HG03095 (cell line): ENCODE results near the gene MPP3.

Source experiments
- ATAC-seq: cut with Tn5 transposase; IDR thresholded peaks from one replicate; pipeline ENCODE4 v1.9.1; 2021; ENCODE audit warnings: moderate library complexity; ENCODE audit not compliant: unreplicated experiment

Gene MPP3

DNA sequence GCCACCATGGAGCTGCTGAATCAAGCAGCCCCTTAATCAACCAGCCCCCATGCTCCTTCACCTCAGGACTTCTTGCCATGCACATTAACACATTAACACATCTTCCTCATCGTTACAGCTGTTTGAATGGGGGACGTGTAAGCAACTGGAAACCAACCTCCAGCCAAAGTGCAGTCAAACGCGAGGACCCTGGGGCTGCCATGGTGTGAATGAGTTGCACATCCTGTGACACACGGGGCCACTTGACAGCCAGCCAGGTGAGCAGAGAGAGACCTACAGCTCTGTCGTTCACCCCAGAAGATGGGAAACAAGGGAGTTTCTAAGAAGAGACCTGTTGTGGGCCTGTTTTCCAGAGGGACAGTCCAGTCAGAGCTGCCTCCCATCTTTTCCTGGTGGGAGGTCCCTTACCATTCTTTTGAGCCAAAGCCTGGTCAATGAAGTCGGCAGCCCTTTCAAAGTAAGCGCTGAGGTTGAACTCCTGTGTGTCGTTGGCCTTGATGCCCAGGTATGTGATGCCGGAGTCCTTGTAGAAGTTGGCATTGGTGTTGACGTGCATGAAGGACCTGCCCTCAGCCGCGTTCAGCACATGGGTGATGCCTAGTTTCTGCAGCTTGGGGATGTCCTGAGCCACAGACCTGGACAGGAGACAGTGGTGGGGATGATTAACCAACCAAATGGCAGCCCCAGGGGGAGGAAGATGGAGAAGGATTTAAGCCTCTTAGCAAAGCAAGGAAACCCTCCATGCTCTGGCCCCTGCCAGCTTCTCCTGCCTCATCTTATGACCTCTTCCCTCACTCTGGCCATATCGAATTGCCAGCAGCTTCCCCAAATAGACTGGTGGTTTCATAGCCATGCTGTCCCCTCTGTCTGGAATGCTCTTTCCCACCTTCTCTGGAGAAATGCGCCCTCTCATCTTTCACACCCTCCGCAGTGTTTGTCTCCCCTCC is 58.4 kb downstream of the MPP3 start:
- no peak for ATAC-seq

- ATAC-seq: no peak
These were observed 59.9 kb downstream of the MPP3 start for GRCh38 chr17:43772877-43773648.

DNA sequence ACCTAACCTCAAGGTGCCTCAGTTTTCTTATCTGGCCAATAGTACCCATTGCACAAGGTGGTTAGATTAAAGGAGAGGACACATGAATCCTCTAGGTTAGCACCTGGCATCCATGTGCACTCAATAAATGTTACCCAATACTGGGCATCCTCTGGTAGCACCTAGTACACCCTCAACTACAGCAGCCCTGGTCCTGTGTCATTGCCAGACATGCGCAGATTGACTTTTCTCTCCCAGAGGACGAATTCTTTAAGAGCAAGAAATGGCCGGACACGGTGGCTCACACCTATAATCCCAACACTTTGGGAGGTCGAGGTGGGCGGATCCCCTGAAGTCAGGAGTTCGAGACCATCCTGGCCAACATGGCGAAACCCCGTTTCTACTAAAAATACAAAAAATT is 61.5 kb downstream of the MPP3 start:
- no peak for ATAC-seq

- no peak for ATAC-seq
These were observed 62.0 kb downstream of the MPP3 start for GRCh38 chr17:43770957-43771356.

DNA sequence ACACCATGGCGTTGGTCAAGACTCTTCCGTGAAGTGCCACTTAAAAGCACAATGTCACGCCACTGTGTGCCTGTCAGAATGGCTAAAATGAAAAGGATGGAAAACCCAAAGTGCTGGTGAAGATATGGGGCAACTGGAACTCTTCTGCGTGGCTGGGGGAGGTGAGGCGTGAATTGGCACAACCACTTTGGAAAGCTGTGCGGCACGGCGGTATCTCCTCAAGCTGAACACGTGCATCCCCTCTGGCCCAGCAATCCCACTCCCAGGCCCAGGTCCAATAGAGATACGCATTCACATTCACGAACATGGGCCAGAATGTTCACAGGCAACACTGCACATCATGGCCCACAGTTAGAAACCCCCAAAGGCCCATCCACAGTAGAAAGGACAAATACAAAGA is 63.1 kb downstream of the MPP3 start:
- ATAC-seq: no peak

DNA sequence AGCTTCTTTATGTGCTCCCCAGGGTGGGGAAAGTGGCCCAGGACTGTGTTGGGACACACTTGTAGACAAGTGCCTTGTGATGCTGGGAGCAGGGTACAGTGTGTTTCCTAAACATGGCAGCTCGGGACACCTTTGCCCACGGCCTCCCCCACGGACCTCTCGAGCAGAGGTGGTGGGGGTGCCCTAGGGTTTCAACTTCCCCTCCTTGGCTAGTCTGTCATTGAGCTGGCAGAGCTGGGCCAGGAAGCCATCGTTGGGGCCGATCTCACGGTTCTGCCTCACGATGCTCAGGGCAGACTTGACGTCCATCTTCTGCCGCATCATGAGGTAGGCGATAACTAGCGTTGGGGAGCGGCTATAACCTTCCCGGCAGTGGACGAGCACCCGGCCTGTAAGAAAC is 63.5 kb downstream of the MPP3 start:
- no peak for ATAC-seq

GRCh38 chr17:43768943-43769342 is 64.0 kb downstream of the MPP3 start:
- no peak for ATAC-seq

DNA sequence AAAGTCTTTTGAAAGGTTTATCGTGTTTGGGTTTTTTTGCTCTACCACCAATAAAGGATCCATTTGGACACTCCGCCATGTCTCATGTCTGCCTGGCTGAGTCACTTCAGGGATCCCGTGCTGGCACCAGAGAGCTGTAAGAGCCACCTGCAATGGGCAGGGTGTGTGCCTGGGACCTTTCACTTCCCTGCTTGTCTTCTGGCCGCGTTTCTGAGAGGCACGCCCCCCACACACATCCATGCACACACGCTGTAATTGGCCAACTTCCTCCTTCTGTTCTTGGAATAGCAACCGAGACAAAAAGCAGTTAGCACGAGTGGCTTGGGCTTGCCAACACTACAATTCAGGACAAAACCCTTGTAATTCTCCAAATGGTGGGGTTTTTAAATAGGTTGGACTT is 64.6 kb downstream of the MPP3 start:
- ATAC-seq: no peak

DNA sequence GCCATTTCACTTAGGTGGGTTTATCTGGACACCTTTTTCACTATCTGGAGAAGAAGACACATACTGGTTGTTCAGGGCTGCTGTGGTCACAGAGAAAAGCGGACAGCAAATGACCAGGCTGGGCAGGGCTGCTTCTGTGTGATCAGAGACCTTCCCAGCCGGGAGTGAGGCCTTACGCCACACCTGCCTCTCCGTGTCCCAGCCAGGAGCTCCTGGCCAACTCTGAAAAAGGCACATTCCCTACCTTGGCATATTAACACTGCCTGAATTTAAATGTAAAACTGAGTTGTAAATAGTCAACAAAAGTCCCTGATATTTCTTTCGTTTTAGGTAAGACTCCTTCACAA is 65.3 kb downstream of the MPP3 start:
- no peak for ATAC-seq

GRCh38 chr17:43767053-43767712 is 65.8 kb downstream of the MPP3 start:
- no peak for ATAC-seq

- no peak for ATAC-seq
These were observed 66.4 kb downstream of the MPP3 start for GRCh38 chr17:43766413-43767052.

DNA sequence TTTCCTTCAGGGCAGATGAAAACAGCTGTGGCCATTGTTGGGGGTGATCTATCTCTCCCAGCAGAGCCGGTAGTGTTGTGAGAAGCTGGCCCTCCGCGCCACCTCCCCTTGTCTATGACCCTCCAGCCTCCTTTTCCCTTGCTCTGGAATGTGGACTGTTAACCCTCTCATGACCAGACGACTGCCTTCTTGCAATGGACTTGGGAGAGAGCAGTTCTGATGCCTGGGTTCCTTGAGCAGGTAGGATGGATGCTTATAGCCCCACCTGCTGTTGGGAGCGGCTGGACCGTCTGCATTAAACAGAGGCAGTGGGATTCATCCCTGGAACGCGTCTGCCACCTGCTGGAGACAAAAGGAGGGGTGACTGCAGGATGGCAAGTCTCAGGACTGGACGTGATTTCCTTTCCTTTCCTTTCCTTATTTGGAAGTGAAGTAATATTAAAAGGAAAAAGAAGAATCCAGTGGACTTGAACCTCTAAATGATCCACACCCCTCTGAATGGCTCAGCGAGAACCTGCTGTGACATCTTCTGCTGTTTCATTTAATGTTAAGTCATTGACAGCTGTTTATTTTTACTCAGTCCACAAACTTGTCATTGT is 72.6 kb downstream of the MPP3 start:
- peak; percentile 68 for ATAC-seq

DNA sequence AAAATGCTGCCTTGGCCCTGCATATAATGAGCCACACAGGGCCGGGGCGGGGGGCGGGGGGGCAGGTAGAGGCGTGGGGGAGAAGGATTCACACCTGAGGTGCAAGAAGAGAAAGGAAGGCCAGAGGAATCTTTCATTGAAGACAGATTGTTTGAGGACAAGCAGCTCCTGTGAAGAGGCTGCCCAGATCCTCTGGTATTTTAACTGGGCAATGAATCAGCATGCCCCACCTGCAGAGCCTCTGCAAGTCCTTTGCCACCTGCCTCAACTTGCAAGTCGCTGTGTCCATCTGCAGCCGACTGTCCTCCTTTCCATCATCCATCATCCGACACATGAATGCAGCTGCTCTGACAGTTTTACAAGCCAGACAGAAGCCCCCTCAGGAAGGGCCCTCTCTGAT is 73.1 kb downstream of the MPP3 start:
- no peak for ATAC-seq

GRCh38 chr17:43758497-43759174 is 74.3 kb downstream of the MPP3 start, which contains the start of gene SOST:
TSS of gene SOST (minus strand) at chr17:43758791. CDS start at chr17:43758741, 50 bp downstream.
- no peak for ATAC-seq

DNA sequence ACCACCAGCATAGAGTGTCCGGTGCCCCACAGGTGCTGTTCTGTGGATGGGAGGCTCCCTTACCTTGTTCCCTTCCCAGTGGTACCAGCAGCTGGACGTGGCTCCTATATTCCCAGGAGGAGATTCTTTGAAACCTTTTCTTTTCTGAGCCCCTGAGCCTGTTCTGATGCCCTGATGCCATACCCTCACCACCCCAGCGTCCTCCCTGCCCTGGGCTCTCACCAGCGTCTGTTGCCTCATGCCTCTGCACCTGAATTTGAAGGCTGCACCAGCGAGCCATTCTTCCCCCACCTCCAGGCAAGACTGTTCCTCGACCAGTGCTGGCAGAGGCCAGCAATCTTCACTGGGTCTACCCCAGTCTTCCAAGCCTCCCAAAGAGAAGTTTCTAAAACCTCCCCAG is 74.9 kb downstream of the MPP3 start:
- ATAC-seq: no peak

GRCh38 chr17:43757171-43757660 is 75.7 kb downstream of the MPP3 start:
- no peak for ATAC-seq

DNA sequence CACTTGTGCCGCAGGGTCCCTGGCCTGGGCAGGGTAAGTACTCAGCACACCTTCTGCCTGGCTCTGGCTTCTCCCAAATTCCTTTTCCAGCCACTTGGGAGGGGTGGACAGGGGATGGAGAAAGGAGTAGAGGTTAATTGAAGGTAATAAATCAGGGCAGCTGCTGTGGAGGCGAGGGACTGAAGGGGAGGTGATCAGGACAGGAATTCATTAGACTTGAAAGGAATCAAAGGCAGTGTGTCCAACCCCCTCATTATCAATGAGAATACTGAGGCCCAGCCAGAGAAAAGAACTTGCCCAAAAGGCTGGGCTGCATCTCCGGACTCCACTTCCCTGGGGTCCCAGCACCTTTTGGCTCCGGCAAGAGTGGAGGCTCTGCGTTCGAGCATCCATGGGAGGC is 76.7 kb downstream of the MPP3 start:
- no peak for ATAC-seq

DNA sequence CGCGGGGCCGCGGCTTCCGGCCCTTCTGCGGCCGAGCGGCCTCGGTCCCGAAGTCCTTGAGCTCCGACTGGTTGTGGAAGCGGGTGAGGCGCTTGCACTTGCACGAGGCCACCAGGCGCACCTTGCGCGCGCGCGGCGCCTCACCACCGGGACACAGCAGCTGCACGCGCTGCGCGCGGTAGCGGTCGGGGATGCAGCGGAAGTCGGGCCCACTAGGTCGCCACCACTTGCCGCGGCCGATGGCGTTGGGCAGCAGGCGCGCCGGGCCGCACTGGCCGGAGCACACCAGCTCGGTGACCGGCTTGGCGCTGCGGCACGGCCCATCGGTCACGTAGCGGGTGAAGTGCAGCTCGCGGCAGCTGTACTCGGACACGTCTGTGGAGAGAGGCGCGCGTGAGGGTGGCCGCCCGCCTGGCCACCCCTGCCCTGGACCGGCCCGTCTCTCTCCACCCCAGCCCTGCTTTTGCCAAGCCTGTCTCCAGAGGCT is 77.5 kb downstream of the MPP3 start:
- no peak for ATAC-seq

- no peak for ATAC-seq
These were observed 78.0 kb downstream of the MPP3 start for GRCh38 chr17:43754947-43755346.
